SK-N-MC (cell line): ENCODE measurements around the gene TBC1D13.

Experiments used
- EZH2 ChIP-seq: fragments of 200-600 bp; sonication (generic); IDR thresholded peaks from one replicate; pipeline ENCODE4 v1.6.1; 2017; ENCODE audit warnings: antibody characterized with exemption
- POLR2AphosphoS5 ChIP-seq: IDR thresholded peaks from 2 replicates; pipeline ENCODE4 v1.6.1; 2012; ENCODE audit warnings: mild to moderate bottlenecking, low read depth, low read length, borderline replicate concordance

- no peak for TF ChIP-seq EZH2
- no peak for TF ChIP-seq POLR2AphosphoS5
Observed at GRCh38 chr9:128742401-128742800, 44.7 kb upstream of the TBC1D13 start.
